T-cell (primary cell): ENCODE results near the gene RICTOR. TPM values are rescaled to one million over a fixed set of nuclear protein-coding genes. Genes with fewer than 3 reads are reported as not detected.
A peak's percentile ranks its signal among the peaks of the same experiment; 100 is the strongest.
"Not testable (repeated sequence)": the region's sequence is repeated elsewhere in the genome, so short reads cannot be mapped to it uniquely, and the experiment has no call there.

Experiments used
- ATAC-seq, 4 experiments: fragments of 200-7000 bp in 3 of 4; fragments of 150-1000 bp in 1 of 4; cut with Tn5 transposase; replicated peaks in 1 of 4; 1 replicate in 3 of 4; 2 replicates in 1 of 4; pipeline ENCODE4 v1.10.0; 2021; ENCODE audit warnings: moderate library complexity in 3 of 4, mild to moderate bottlenecking in 2 of 4, moderate number of reproducible peaks in 1 of 4
- CTCF ChIA-PET, 2 donors: fragments of 300-600 bp; sonication (Branson Sonifier 250); formaldehyde crosslinking; loops; one replicate each; lab custom pipeline; 2022; ENCODE audit warnings: antibody characterized with exemption in 2 of 2; lab: Charles Lee
- POLR2A ChIA-PET, 2 donors: fragments of 300-600 bp; sonication (Branson Sonifier 250); formaldehyde crosslinking; loops; one replicate each; lab custom pipeline; 2022; ENCODE audit warnings: antibody characterized with exemption in 2 of 2; lab: Charles Lee
- DNase-seq, 35 experiments: peaks; one replicate each; pipeline versions ENCODE4 v3.0.0 to v3.0.0-alpha.2; 2013 to 2023
- H3K27ac ChIP-seq: one replicate; pipeline ENCODE4 v1.5.1; 2013; ENCODE audit warnings: low read length
- H3K27me3 ChIP-seq, 2 experiments: replicated peaks in 1 of 2; 1 replicate in 1 of 2; 2 replicates in 1 of 2; pipeline versions ENCODE4 v1.6.1 to v1.7.0; 2013; ENCODE audit warnings: low read length in 1 of 2, mixed read lengths in 1 of 2; ENCODE audit not compliant: control insufficient read depth in 2 of 2, insufficient read depth in 2 of 2; ENCODE audit errors: extremely low read depth in 1 of 2
- H3K36me3 ChIP-seq, 2 donors: 1 replicate in 1 of 2; 2 replicates in 1 of 2; pipeline versions ENCODE4 v1.6.1 to v1.7.0; 2013; ENCODE audit warnings: low read length in 1 of 2; ENCODE audit not compliant: control insufficient read depth in 2 of 2, insufficient read depth in 1 of 2; ENCODE audit errors: extremely low read depth in 1 of 2
- H3K4me1 ChIP-seq, 2 experiments: 1 replicate in 1 of 2; 2 replicates in 1 of 2; pipeline versions ENCODE4 v1.6.1 to v1.7.0; 2013; ENCODE audit warnings: low read length in 2 of 2, mixed read lengths in 1 of 2; ENCODE audit not compliant: insufficient read depth in 2 of 2, control insufficient read depth in 1 of 2; ENCODE audit errors: extremely low read depth in 1 of 2
- H3K4me3 ChIP-seq, 2 donors: 1 replicate in 1 of 2; 2 replicates in 1 of 2; pipeline versions ENCODE4 v1.5.1 to v1.7.0; 2013; ENCODE audit warnings: mild to moderate bottlenecking in 2 of 2, low read length in 1 of 2, moderate library complexity in 1 of 2; ENCODE audit not compliant: control insufficient read depth in 1 of 2; ENCODE audit errors: extremely low read depth in 1 of 2
- H3K9me3 ChIP-seq: 2 replicates; pipeline ENCODE4 v1.7.0; 2013
- H3K27ac Mint-ChIP-seq, 2 donors: one replicate each; pipeline ENCODE4 v1.8.0; 2020 to 2021; ENCODE audit warnings: mild to moderate bottlenecking in 2 of 2, mixed read lengths in 2 of 2
- H3K27me3 Mint-ChIP-seq, 2 donors: one replicate each; pipeline ENCODE4 v1.8.0; 2021 to 2022; ENCODE audit warnings: mixed read lengths in 2 of 2
- H3K36me3 Mint-ChIP-seq: one replicate; pipeline ENCODE4 v1.8.0; 2021; ENCODE audit warnings: mixed read lengths
- H3K4me1 Mint-ChIP-seq, 3 donors: one replicate each; pipeline ENCODE4 v1.8.0; 2020 to 2022; ENCODE audit warnings: mixed read lengths in 3 of 3, mild to moderate bottlenecking in 1 of 3
- H3K4me3 Mint-ChIP-seq, 3 donors: one replicate each; pipeline ENCODE4 v1.8.0; 2020 to 2022; ENCODE audit warnings: mild to moderate bottlenecking in 3 of 3, mixed read lengths in 3 of 3, moderate library complexity in 3 of 3
- H3K9me3 Mint-ChIP-seq, 3 donors: one replicate each; pipeline ENCODE4 v1.8.0; 2020 to 2022; ENCODE audit warnings: mixed read lengths in 3 of 3
- WGBS: methylation state at CpG from one replicate; pipeline ENCODE4 v1.1.5; 2013; ENCODE audit warnings: missing lambda C conversion rate; ENCODE audit not compliant: insufficient coverage; 5-methylcytosine and 5-hydroxymethylcytosine counted together
- total RNA-seq, 35 experiments: library from RNA in 6 of 35; stranded (reverse) in 6 of 35; fragments of 120-200 nt in 1 of 35; gene quantifications; one replicate each; pipeline versions ENCODE4 v1.2.1 to v1.2.4 and lab custom pipeline; 2013 to 2026

RICTOR gene
- total RNA-seq, 5 donors from 2014 or later (not counting 1 experiment from before 2014, with no cell fraction given) = 68.5 to 85.8 (median 74.8) TPM

DNA sequence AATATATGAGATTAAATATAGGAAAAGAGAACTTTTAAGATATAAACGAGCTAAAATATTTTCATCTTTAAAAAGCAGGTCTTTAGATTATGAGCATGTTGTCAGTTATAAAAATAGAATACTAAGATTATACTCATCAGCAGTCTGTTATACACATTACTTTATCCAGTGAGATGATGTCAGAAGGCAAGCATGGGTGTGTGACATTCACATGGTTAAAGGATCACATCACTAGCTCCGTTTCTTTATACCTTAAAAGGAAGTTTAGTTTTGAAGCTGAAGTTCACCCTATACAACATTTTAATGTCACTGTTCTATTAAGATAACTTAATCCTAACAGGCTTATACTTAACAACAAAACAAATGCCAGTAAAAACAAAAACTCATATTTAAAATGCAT, 59.6 kb downstream of the RICTOR start:
- Mint-ChIP-seq H3K36me3 (peaks cover 71% of the 10 kb centered on the region), H3K4me1 (peaks cover 40 to 48% (median 45%) of the 10 kb centered on the region in 3 donors), H3K4me3 (no peak overlapping the region), H3K27ac (no peak overlapping the region), H3K27me3 (no peaks in the 10 kb centered on the region), H3K9me3 (peaks cover 6 to 20% (median 10%) of the 10 kb centered on the region in 3 donors)
- no peak for ATAC-seq
- POLR2A ChIA-PET = interaction anchor here in 1 of 2 donors (0.7 kb wide), 1 partner anchor 324 kb away, joined by 3 read pairs; no protein-coding TSS in a partner anchor
- no peak for DNase-seq
- no CpG with 5 or more reads among the region's 2 CpGs for WGBS
- CTCF ChIA-PET = interaction anchor here in 1 of 2 donors (0.7 kb wide), 1 partner anchor 1682 kb away, joined by 3 read pairs; no protein-coding TSS in a partner anchor
- H3K9me3 ChIP-seq = peaks cover 3% of the 10 kb centered on the region
- peaks cover 0 to 2% of the 10 kb centered on the region in 2 experiments for H3K4me1 ChIP-seq
- H3K4me3 ChIP-seq = no peak overlapping the region
- peaks cover 0 to 45% of the 10 kb centered on the region in 2 donors for H3K36me3 ChIP-seq
- H3K27ac ChIP-seq = no peak overlapping the region
- H3K27me3 ChIP-seq = no peaks in the 10 kb centered on the region

DNA sequence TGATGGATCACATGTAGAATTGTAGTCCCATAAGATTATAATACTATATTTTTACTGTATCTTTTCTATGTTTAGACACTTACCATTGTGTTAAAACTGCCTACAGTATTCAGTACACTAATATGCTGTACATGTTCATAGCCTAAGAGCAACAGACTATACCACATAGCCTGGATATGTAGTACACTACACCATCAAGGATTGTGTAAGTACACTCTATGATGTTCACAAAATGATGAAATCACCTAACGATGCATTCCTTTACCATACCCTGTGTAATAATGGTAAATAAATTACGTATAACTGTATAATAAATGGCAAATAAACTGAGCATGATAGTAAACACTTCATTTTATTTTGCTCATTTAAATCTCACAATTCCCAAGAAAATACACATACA, 60.3 kb downstream of the RICTOR start:
- H3K36me3 ChIP-seq = peaks cover 0 to 38% of the 10 kb centered on the region in 2 donors
- peaks cover 39 to 45% (median 41%) of the 10 kb centered on the region in 3 donors for H3K4me1 Mint-ChIP-seq

DNA sequence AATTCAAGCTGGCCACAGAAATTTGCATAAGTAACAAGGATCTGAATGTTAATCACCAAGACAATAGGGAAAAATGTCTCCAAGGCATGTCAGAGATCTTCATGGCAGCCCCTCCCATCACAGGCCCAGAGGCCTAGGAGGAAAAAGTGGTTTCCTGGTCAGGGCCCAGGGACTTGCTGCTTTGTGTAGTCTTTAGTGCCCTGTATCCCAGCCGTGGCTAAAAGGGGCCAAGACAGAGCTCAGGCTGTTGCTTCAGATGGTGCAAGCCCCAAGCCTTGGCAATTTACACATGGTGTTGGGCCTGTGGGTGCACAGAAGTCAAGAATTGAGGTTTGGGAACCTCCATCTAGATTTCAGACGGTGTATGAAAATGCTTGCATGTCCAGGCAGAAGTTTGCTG, 63.2 kb downstream of the RICTOR start:
- H3K4me1 ChIP-seq, H3K27me3 Mint-ChIP-seq, H3K27me3 ChIP-seq, H3K4me3 ChIP-seq, DNase-seq, H3K27ac ChIP-seq, H3K27ac Mint-ChIP-seq, H3K9me3 ChIP-seq, ATAC-seq, H3K4me3 Mint-ChIP-seq, POLR2A ChIA-PET: not testable (repeated sequence)
- Mint-ChIP-seq H3K36me3 (peaks cover 41% of the 10 kb centered on the region), H3K4me1 (peaks cover 19 to 32% (median 24%) of the 10 kb centered on the region in 3 donors), H3K9me3 (peaks cover 6 to 20% (median 10%) of the 10 kb centered on the region in 3 donors)
- CTCF ChIA-PET = interaction anchor here in 1 of 2 donors (0.6 kb wide), 1 partner anchor 17 kb away, joined by 6 read pairs; no protein-coding TSS in a partner anchor
- 100% methylated on average over 1 of the region's 2 CpGs for WGBS
- peaks cover 0 to 28% of the 10 kb centered on the region in 2 donors for H3K36me3 ChIP-seq

More for the DNA sequence above, 60.3 kb downstream of the RICTOR start:
- H3K36me3 Mint-ChIP-seq = peaks cover 65% of the 10 kb centered on the region
- no peak for DNase-seq
- Histone ChIP-seq H3K4me3 (no peak overlapping the region), H3K4me1 (peaks cover 2% of the 10 kb centered on the region in 2 experiments), H3K27me3 (no peaks in the 10 kb centered on the region), H3K9me3 (peaks cover 3% of the 10 kb centered on the region), H3K27ac (no peak overlapping the region)
- POLR2A ChIA-PET = interaction anchor here in 1 of 2 donors (0.7 kb wide), 1 partner anchor 324 kb away, joined by 3 read pairs; no protein-coding TSS in a partner anchor
- H3K27ac Mint-ChIP-seq = no peak overlapping the region
- H3K9me3 Mint-ChIP-seq = peaks cover 6 to 20% (median 10%) of the 10 kb centered on the region in 3 donors
- H3K27me3 Mint-ChIP-seq = no peaks in the 10 kb centered on the region
- no peak overlapping the region for H3K4me3 Mint-ChIP-seq
- ATAC-seq = no peak
- CTCF ChIA-PET = no interaction called here
- no CpG with 5 or more reads among the region's 2 CpGs for WGBS

DNA sequence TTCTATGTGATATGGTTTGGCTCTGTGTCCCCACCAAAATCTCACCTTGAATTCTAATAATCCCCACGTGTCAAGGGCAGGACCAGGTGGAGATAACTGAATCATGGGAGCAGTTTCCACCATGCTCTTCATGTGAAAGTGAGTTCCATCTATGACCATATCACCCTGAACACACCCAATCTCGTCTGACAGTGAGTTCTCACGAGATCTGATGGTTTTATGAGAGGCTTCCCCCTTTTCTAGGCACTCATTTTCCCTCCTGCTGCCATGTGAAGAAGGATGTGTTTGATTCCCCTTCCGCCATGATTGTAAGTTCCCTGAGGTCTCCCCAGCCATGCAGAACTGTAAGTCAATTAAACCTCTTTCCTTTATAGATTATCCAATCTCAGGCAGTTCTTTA, 64.2 kb downstream of the RICTOR start:
- Histone ChIP-seq H3K27ac (no peak overlapping the region), H3K4me3 (no peak overlapping the region), H3K9me3 (peaks cover 3% of the 10 kb centered on the region), H3K36me3 (peaks cover 0 to 20% of the 10 kb centered on the region in 2 donors), H3K27me3 (no peaks in the 10 kb centered on the region), H3K4me1 (peaks cover 2% of the 10 kb centered on the region in 2 experiments)
- no peak for DNase-seq
- CTCF ChIA-PET = no interaction called here
- POLR2A ChIA-PET = no interaction called here
- no peak overlapping the region for H3K27ac Mint-ChIP-seq
- H3K4me1 Mint-ChIP-seq = peaks cover 25 to 35% (median 28%) of the 10 kb centered on the region in 3 donors
- ATAC-seq = no peak
- no peak overlapping the region for H3K4me3 Mint-ChIP-seq
- WGBS = no CpG with 5 or more reads among the region's 4 CpGs
- peaks cover 6 to 20% (median 10%) of the 10 kb centered on the region in 3 donors for H3K9me3 Mint-ChIP-seq
- peaks cover 39% of the 10 kb centered on the region for H3K36me3 Mint-ChIP-seq
- H3K27me3 Mint-ChIP-seq = no peaks in the 10 kb centered on the region

DNA sequence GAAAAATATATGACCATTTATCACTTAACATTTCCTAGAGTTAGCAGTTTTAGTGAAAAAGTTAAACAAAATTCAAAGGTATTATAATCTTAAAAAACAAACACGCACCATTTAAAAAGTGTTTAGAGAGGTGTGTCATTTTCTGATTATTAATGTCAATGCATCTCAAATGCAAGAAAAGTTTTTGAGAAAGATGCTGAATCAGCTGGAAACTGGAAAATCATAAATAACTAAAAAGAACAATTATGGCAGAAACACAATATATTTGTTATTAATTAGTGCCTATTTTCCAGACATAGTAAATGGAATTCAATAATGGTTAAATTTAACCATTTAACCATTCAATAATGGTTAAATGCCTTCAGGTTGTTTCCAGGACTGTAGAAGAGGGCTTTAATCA, 64.9 kb downstream of the RICTOR start:
- no peak overlapping the region for H3K4me3 ChIP-seq
- peaks cover 2% of the 10 kb centered on the region in 2 experiments for H3K4me1 ChIP-seq
- no peak overlapping the region for H3K4me3 Mint-ChIP-seq
- no CpG with 5 or more reads among the region's 1 CpG for WGBS
- ChIA-PET CTCF (no interaction called here), POLR2A (interaction anchor here in 1 of 2 donors (0.5 kb wide), 1 partner anchor 116 kb away, joined by 3 read pairs; no protein-coding TSS in a partner anchor)
- H3K9me3 ChIP-seq = peaks cover 3% of the 10 kb centered on the region
- H3K4me1 Mint-ChIP-seq = peaks cover 27 to 36% (median 29%) of the 10 kb centered on the region in 3 donors
- peak overlapping the region in 1 of 2 donors; percentile 39 for H3K27ac Mint-ChIP-seq
- peaks cover 39% of the 10 kb centered on the region for H3K36me3 Mint-ChIP-seq
- H3K9me3 Mint-ChIP-seq = peaks cover 6 to 20% (median 10%) of the 10 kb centered on the region in 3 donors
- H3K27me3 ChIP-seq = no peaks in the 10 kb centered on the region
- no peak overlapping the region for H3K27ac ChIP-seq
- DNase-seq = no peak
- H3K27me3 Mint-ChIP-seq = no peaks in the 10 kb centered on the region
- H3K36me3 ChIP-seq = peaks cover 0 to 20% of the 10 kb centered on the region in 2 donors
- no peak for ATAC-seq

DNA sequence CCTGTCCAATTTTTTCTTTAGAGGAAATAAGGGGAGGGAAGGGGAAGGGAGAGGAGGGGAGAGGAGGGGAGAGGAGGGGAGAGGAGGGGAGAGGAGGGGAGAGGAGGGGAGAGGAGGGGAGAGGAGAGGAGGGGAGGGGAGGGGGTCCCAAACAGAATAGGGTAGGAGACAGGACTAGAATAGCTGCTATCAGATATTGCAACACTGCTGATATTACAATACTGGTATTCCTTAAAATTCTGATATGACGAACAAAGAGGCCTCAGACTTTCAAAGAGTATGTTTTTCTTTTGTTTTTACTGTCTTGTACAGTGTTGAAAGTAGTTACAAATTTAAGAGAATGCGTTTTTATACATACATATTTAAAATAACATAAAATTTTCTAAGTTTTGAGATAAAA, 67.5 kb downstream of the RICTOR start:
- Histone ChIP-seq H3K4me1 (peaks cover 2% of the 10 kb centered on the region in 2 experiments), H3K27ac (no peak overlapping the region), H3K27me3 (no peaks in the 10 kb centered on the region), H3K9me3 (no peaks in the 10 kb centered on the region), H3K36me3 (peaks cover 0 to 9% of the 10 kb centered on the region in 2 donors), H3K4me3 (no peak overlapping the region)
- Mint-ChIP-seq H3K9me3 (peaks cover 0 to 9% (median 5%) of the 10 kb centered on the region in 3 donors), H3K4me1 (peaks cover 31 to 54% (median 48%) of the 10 kb centered on the region in 3 donors), H3K4me3 (no peak overlapping the region), H3K27me3 (no peaks in the 10 kb centered on the region), H3K36me3 (peaks cover 32% of the 10 kb centered on the region), H3K27ac (no peak overlapping the region)
- POLR2A ChIA-PET = no interaction called here
- ATAC-seq (no peak), DNase-seq (no peak)
- no CpG with 5 or more reads among the region's 2 CpGs for WGBS
- CTCF ChIA-PET = interaction anchor here (1.0 to 3.4 kb wide), 2 partner anchors 73 kb away, joined by 4 to 26 read pairs; no protein-coding TSS in a partner anchor
